Measurements from ENCODE around the gene ACSS1.

- peak in 4 of 7 experiments; percentile 27 to 41 (median 38) for TF ChIP-seq CTCF (IDR thresholded peaks at IDR 0.05)
- TF ChIP-seq POLR2A (IDR thresholded peaks at IDR 0.05): peak in 2 of 3 donors; percentile 58
Measured at GRCh38 chr20:25017257-25017803, 40.6 kb downstream of the ACSS1 start.

Data from body of pancreas (tissue), 4 donors.